ENCODE results near the gene ERMAP.

Gene ERMAP

DNA sequence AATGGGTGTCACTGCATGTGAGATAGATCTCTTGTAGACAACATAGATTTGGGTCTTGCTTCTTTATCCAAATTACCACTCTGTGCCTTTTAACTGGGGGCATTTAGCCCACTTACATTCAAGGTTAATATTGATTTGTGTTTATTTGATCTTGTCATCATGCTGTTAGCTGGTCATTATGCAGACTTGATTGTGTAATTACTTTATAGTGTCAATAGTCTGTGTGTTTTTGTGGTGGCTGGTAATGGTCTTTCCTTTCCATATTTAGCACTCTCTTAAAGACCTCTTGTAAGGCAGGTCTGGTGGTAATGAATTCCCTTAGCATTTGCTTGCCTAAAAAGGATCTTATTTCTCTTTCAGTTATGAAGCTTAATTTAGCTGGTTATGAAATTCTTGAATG, 59.1 kb downstream of the ERMAP start:
- DNase-seq = no peak

DNA sequence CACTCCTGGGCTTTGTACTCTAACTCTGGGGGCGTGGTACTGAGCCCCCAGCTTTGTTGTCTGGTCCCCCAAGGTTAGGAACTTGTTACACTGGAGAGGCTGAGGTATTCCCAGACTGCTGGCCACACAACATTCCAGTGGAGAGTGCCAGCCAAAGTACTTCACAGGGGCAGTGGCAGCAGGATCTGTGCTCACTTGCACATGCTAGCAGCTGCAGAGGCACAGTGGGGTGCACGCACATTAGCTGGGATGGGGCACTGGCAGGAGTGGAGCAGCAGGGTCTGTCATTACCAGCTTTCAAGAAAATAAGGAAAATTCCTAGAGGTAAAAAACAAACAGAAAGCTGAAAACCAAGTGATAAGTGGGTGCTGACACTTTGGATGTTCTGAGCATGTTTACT, 60.5 kb downstream of the ERMAP start:
- DNase-seq = no peak

DNA sequence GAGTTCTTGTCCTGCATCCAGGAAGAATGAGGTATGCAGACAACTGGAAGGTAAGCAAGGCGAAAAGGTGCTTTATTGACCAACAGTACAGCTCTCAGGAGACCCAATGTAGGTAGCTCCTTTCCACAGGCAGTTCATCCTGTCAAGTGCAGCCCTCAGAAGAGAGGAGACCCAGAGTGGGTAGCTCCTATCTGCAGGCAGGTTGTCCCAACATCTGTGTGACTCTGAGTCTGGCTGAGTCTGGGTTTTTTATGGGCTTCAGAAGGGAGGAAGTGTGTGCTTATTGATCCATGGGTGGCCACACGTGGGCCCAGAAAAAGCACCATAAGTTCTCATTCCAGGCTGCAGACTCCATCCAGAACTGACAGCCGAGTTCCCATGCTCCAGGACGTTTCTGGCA, 63.5 kb downstream of the ERMAP start:
- DNase-seq = no peak

DNA sequence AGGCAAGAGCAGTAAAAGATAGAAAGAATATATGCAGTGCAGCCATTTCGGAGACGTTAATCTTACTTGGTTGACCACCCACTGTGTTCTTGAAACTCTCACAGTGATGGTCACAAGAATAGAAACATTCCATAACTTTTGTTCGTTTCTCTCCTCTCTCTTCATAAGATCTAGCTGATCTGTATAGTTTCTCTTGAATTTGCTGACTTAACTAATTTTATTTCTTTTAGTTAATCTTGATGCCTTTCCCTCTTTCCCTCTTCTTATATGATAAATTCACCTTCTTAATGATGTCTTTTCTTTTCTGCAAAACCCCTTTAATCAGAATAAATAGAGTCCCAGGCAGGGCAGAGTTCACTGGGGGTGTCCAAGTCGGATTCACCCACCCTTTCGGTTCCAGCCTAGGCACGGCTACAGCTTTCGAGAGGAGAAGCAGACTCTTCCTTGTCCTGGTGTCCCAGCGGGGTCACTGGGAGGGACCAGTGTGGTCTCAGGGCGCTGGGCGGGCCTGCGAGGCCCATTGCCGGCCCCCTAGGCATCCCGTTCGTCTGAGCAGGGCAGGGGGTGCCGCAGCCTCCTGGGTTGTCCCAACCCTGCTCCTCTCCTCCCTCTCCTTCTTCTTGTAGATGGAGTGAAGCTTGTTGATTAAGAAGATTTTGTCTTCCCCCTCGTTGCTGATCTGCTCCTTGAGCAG, 69.3 kb downstream of the ERMAP start:
- no peak for DNase-seq

DNA sequence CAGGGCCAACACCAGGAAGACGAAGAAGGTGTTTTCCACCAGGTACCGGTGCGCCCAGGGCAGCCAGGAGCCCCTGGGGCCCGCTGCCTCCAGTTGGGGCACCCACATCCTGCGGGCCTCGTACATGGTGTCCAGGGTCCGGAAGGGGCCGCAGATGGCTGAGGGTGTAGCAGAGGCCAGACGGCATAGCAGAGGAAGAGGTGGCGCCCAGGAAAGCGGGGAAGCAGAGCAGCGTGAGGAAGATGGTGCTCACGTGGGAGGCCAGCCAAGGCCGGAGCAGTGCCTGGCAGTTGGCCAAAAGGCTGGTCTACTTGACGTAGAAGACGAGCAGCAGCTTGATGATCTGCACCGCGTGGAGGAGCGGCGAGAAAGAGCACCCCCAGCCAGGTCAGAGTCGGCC, 69.9 kb downstream of the ERMAP start:
- peak; percentile 5 for DNase-seq

DNA sequence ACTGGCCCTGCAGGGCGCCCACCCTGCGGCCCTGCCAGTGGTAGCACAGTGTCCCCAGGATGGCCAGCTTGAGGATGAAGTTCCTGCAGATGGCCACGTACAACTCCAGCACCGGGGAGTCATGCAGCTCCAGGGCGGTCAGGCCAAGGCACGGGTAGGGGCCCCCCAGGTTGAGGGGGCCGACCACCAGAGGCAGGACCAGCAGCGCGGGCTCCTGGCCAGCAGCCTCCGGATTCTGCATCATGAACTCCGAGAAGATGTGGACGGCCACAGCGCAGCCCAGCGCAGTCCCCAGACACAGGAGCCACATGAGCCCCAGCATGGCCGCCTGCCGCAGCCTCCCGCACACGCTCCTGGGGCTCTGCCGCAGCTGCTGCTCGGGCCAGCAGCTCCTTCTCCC, 70.4 kb downstream of the ERMAP start:
- DNase-seq = no peak

DNA sequence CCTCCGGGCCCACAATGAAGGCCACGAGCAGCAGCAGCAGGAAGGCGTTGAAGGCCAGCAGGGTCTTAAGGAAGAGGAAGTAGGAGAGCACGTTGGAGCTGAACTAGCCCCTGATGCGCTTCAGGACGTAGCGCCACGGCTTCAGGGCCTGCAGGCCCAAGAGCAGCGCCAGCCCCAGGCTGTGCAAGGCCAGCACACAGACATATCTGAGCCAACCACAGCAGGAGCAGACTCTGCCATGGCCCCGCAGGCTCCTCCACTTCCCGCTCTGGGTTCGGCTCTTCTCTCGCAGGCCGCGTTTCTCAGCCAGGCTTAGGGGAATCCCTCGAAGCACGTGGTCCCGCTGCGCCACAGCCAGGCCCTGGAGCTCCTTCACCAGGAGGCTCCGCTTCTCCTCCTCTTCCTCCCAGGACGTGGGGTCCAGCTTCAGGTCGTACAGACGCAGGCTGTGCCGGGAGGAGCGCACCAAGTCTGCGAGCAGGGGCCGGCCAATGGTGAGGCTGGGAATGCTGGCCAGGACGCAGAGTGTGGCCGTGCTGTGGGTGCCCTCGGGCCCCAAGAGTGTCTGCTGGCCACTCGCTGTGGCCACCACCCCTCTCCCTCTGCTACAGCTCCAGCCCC, 71.2 kb downstream of the ERMAP start:
- no peak for DNase-seq

DNA sequence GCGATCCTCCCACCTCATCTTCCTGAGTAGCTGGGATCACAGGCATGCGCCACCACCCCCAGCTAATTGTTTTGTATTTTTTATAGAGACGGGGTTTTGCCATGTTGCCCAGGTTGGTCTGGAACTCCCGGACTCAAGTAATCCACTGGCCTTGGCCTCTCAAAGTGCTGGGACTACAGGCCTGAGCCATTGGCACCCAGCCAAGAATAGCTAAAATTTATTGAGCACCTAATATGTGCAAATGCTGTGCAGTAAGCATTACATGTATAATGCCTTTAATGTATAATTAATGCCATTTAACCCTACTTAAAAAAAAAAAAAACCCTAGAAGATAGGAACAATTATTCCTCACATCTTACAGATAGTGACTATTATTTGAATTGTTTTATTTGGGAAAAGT, 72.3 kb downstream of the ERMAP start:
- DNase-seq = no peak

DNA sequence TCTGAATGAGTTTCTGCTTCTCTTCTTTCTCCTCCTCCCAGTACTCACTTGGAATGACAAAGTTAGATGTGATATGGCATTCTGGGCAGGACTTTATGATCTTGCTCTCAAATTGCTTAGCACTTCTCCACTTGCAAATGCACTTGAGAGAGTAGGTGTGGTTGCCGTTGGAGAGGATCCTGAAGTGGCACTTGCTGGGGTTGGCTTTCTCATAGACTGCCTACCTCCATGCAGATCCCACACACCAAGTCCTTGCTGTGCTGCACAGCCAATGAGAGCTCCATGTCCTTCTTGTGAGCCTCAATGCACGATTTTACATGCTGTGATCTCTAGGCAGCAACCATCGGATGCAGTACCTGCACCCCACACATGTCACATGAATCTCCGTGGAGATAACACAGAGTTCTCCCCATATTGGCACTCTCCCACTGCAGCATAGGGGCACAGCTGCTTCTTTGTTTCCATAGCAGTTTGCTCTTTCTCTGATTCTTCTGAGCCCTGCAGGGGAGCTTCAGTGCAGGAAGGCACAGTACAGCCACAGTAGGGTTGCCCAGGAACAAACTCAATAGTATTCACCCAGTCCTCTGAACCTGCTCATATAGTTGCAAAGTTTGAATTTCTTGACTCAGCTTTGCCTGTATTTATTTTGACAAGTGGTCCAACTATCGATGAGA, 74.7 kb downstream of the ERMAP start:
- DNase-seq = no peak

All from right kidney (tissue), 1 donor.